WTC11 (cell line): ENCODE results near the gene SLC24A4. TPM values are rescaled to one million over a fixed set of nuclear protein-coding genes. Genes with fewer than 3 reads are reported as not detected.

Experiments used
- ATAC-seq: fragments of 200-7000 bp; cut with Tn5 transposase; 2 replicates; pipeline ENCODE4 v1.10.0; 2021; ENCODE audit warnings: mild to moderate bottlenecking, moderate library complexity
- CTCF ChIA-PET: fragments of 300-600 bp; sonication (Branson Sonifier 250); formaldehyde crosslinking; loops from one replicate; lab custom pipeline; 2021; ENCODE audit warnings: antibody characterized with exemption; lab: Charles Lee
- POLR2A ChIA-PET: fragments of 350-600 bp; sonication (Branson Sonifier 250); formaldehyde crosslinking; loops from one replicate; lab custom pipeline; 2021; ENCODE audit warnings: antibody characterized with exemption; lab: Charles Lee
- DNase-seq: peaks from one replicate; pipeline ENCODE4 v3.0.0; 2021; ENCODE audit warnings: low spot score
- H3K27ac Mint-ChIP-seq: 2 replicates; pipeline ENCODE4 v1.8.0; 2021; ENCODE audit warnings: mixed read lengths
- H3K27me3 Mint-ChIP-seq: 2 replicates; pipeline ENCODE4 v1.8.0; 2021; ENCODE audit warnings: low read depth, mild to moderate bottlenecking, moderate library complexity, mixed read lengths
- H3K36me3 Mint-ChIP-seq: 2 replicates; pipeline ENCODE4 v1.8.0; 2021; ENCODE audit warnings: mixed read lengths
- H3K4me1 Mint-ChIP-seq: 2 replicates; pipeline ENCODE4 v1.8.0; 2022; ENCODE audit warnings: mixed read lengths
- H3K4me3 Mint-ChIP-seq: 2 replicates; pipeline ENCODE4 v1.8.0; 2021; ENCODE audit warnings: mild to moderate bottlenecking, moderate library complexity, mixed read lengths
- H3K9me3 Mint-ChIP-seq: 2 replicates; pipeline ENCODE4 v1.8.0; 2021; ENCODE audit warnings: mixed read lengths
- CREB1 ChIP-seq: sonication (generic); formaldehyde crosslinking; IDR thresholded peaks from 2 replicates; pipeline ENCODE4 v1.8.0; 2023; ENCODE audit warnings: mild to moderate bottlenecking, missing genetic modification reagents
- FOXP1 ChIP-seq: sonication (generic); formaldehyde crosslinking; IDR thresholded peaks from 2 replicates; pipeline ENCODE4 v1.8.0; 2022; ENCODE audit warnings: missing genetic modification reagents, mild to moderate bottlenecking, moderate library complexity, borderline replicate concordance
- GTF2I ChIP-seq: fragments of 250-450 bp; sonication (Bioruptor Pico); conservative IDR thresholded peaks from 2 replicates; pipeline ENCODE4 v1.4.0; 2021; ENCODE audit warnings: mild to moderate bottlenecking
- KAT7 ChIP-seq: sonication (generic); formaldehyde crosslinking; IDR thresholded peaks from 2 replicates; pipeline ENCODE4 v1.8.1; 2023; ENCODE audit warnings: missing genetic modification reagents, mild to moderate bottlenecking, borderline replicate concordance
- NFE2L1 ChIP-seq: sonication (generic); formaldehyde crosslinking; IDR thresholded peaks from 2 replicates; pipeline ENCODE4 v1.8.1; 2023; ENCODE audit warnings: missing genetic modification reagents
- NR2C2 ChIP-seq: sonication (generic); formaldehyde crosslinking; IDR thresholded peaks from 2 replicates; pipeline ENCODE4 v1.8.0; 2022; ENCODE audit warnings: mild to moderate bottlenecking, missing genetic modification reagents
- SMAD3 ChIP-seq: sonication (generic); formaldehyde crosslinking; IDR thresholded peaks from 2 replicates; pipeline ENCODE4 v1.8.0; 2022; ENCODE audit warnings: missing genetic modification reagents, mild to moderate bottlenecking, borderline replicate concordance
- SOX15 ChIP-seq: fragments of 250-450 bp; sonication (Bioruptor Pico); IDR thresholded peaks from 2 replicates; pipeline ENCODE4 v1.9.0; 2021; ENCODE audit warnings: mild to moderate bottlenecking
- TEAD4 ChIP-seq: sonication (generic); formaldehyde crosslinking; IDR thresholded peaks from 2 replicates; pipeline ENCODE4 v1.8.0; 2022; ENCODE audit warnings: mild to moderate bottlenecking, missing genetic modification reagents
- ZNF219 ChIP-seq: sonication (generic); formaldehyde crosslinking; IDR thresholded peaks from 2 replicates; pipeline ENCODE4 v1.8.0; 2023; ENCODE audit warnings: missing genetic modification reagents, mild to moderate bottlenecking, borderline replicate concordance
- ZNF416 ChIP-seq: fragments of 250-450 bp; sonication (Bioruptor Pico); IDR thresholded peaks from 2 replicates; pipeline ENCODE4 v1.9.0; 2021; ENCODE audit warnings: mild to moderate bottlenecking, inconsistent platforms
- ZNF423 ChIP-seq: fragments of 250-450 bp; sonication (Bioruptor Pico); IDR thresholded peaks from 2 replicates; pipeline ENCODE4 v2.1.2; 2022; ENCODE audit warnings: mild to moderate bottlenecking, moderate library complexity
- total RNA-seq: library from RNA; stranded (reverse); gene quantifications from 3 replicates; pipeline ENCODE4 v1.2.3, GENCODE V29; 2021
- TF ChIP-seq, protein P1 (sequence below): sonication (generic); formaldehyde crosslinking; IDR thresholded peaks from 2 replicates; pipeline ENCODE4 v1.8.1; 2022; ENCODE audit warnings: mild to moderate bottlenecking, missing genetic modification reagents, moderate library complexity, borderline replicate concordance
- TF ChIP-seq, protein P2 (sequence below): sonication (generic); formaldehyde crosslinking; IDR thresholded peaks from 2 replicates; pipeline ENCODE4 v1.8.1; 2022; ENCODE audit warnings: low read depth, mild to moderate bottlenecking, moderate library complexity, missing genetic modification reagents, borderline replicate concordance
- TF ChIP-seq, protein P3 (sequence below): sonication (generic); formaldehyde crosslinking; conservative IDR thresholded peaks from 2 replicates; pipeline ENCODE4 v1.8.1; 2022; ENCODE audit warnings: mild to moderate bottlenecking, missing genetic modification reagents
- TF ChIP-seq, protein P4 (sequence below): fragments of 250-450 bp; sonication (Bioruptor Pico); IDR thresholded peaks from 2 replicates; pipeline ENCODE4 v1.9.0; 2021; ENCODE audit warnings: mild to moderate bottlenecking
- TF ChIP-seq, protein P5 (sequence below): sonication (generic); formaldehyde crosslinking; IDR thresholded peaks from 2 replicates; pipeline ENCODE4 v1.8.0; 2022; ENCODE audit warnings: mild to moderate bottlenecking, missing genetic modification reagents
- TF ChIP-seq, protein P6 (sequence below): sonication (generic); formaldehyde crosslinking; IDR thresholded peaks from 2 replicates; pipeline ENCODE4 v1.8.1; 2023; ENCODE audit warnings: mild to moderate bottlenecking, missing genetic modification reagents
- TF ChIP-seq, protein P7 (sequence below): sonication (generic); formaldehyde crosslinking; IDR thresholded peaks from 2 replicates; pipeline ENCODE4 v1.8.0; 2022; ENCODE audit warnings: mild to moderate bottlenecking, missing genetic modification reagents
- TF ChIP-seq, protein P8 (sequence below): fragments of 250-450 bp; sonication (Bioruptor Pico); IDR thresholded peaks from 2 replicates; pipeline ENCODE4 v2.1.2; 2022; ENCODE audit warnings: mild to moderate bottlenecking, moderate library complexity
- TF ChIP-seq, protein P9 (sequence below): sonication (generic); formaldehyde crosslinking; IDR thresholded peaks from 2 replicates; pipeline ENCODE4 v1.8.0; 2022; ENCODE audit warnings: mild to moderate bottlenecking, missing genetic modification reagents
- TF ChIP-seq, protein P10 (sequence below): sonication (generic); formaldehyde crosslinking; IDR thresholded peaks from 2 replicates; pipeline ENCODE4 v1.8.0; 2023; ENCODE audit warnings: missing genetic modification reagents

SLC24A4 gene
- total RNA-seq, 1 experiment from 2014 or later, result 0.90 TPM

DNA sequence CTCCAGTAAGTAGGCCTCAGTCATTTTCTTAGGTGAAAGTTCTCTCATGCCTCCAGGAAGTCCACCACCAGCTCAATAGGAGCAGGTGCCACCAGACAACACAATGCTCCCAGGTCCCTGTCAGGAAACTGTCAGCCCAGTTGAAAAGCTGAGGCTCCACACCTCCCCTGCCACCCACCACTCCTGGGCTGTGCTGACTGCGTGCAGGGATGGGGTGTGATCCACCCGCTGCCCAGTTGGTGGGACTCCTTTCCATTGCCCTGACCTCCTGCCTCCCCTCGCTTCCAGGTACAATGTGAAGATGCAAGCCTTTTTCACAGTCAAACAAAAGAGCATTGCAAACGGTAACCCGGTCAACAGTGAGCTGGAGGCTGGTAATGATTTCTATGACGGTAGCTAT lies 125.8 kb downstream of the SLC24A4 start:
- H3K36me3 Mint-ChIP-seq, result no peaks in the 10 kb centered on the region
- no peak overlapping the region for H3K27ac Mint-ChIP-seq
- no peak for DNase-seq
- H3K9me3 Mint-ChIP-seq, result peaks cover 15% of the 10 kb centered on the region; the same call in 1 of the 2 replicates
- ChIA-PET POLR2A (no interaction called here), CTCF (no interaction called here)
- H3K4me3 Mint-ChIP-seq, result no peak overlapping the region
- ATAC-seq, result no peak
- no peaks in the 10 kb centered on the region for H3K4me1 Mint-ChIP-seq
- TF ChIP-seq, protein P1, sequence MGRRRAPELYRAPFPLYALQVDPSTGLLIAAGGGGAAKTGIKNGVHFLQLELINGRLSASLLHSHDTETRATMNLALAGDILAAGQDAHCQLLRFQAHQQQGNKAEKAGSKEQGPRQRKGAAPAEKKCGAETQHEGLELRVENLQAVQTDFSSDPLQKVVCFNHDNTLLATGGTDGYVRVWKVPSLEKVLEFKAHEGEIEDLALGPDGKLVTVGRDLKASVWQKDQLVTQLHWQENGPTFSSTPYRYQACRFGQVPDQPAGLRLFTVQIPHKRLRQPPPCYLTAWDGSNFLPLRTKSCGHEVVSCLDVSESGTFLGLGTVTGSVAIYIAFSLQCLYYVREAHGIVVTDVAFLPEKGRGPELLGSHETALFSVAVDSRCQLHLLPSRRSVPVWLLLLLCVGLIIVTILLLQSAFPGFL, result no peak
- no peak for TF ChIP-seq NR2C2 (CRISPR knock-in tag)
- no peak for TF ChIP-seq FOXP1 (CRISPR knock-in tag)
- no peak for TF ChIP-seq SOX15 (CRISPR knock-in tag)
- TF ChIP-seq CREB1 (CRISPR knock-in tag), result no peak
- no peak for TF ChIP-seq SMAD3
- TF ChIP-seq, protein P2, sequence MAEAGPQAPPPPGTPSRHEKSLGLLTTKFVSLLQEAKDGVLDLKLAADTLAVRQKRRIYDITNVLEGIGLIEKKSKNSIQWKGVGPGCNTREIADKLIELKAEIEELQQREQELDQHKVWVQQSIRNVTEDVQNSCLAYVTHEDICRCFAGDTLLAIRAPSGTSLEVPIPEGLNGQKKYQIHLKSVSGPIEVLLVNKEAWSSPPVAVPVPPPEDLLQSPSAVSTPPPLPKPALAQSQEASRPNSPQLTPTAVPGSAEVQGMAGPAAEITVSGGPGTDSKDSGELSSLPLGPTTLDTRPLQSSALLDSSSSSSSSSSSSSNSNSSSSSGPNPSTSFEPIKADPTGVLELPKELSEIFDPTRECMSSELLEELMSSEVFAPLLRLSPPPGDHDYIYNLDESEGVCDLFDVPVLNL (CRISPR knock-in tag), result no peak
- TF ChIP-seq, protein P3, sequence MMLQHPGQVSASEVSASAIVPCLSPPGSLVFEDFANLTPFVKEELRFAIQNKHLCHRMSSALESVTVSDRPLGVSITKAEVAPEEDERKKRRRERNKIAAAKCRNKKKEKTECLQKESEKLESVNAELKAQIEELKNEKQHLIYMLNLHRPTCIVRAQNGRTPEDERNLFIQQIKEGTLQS, result no peak
- no peak for TF ChIP-seq ZNF416
- TF ChIP-seq TEAD4, result no peak
- H3K27me3 Mint-ChIP-seq, result no peaks in the 10 kb centered on the region; the same call in 1 of the 2 replicates

DNA sequence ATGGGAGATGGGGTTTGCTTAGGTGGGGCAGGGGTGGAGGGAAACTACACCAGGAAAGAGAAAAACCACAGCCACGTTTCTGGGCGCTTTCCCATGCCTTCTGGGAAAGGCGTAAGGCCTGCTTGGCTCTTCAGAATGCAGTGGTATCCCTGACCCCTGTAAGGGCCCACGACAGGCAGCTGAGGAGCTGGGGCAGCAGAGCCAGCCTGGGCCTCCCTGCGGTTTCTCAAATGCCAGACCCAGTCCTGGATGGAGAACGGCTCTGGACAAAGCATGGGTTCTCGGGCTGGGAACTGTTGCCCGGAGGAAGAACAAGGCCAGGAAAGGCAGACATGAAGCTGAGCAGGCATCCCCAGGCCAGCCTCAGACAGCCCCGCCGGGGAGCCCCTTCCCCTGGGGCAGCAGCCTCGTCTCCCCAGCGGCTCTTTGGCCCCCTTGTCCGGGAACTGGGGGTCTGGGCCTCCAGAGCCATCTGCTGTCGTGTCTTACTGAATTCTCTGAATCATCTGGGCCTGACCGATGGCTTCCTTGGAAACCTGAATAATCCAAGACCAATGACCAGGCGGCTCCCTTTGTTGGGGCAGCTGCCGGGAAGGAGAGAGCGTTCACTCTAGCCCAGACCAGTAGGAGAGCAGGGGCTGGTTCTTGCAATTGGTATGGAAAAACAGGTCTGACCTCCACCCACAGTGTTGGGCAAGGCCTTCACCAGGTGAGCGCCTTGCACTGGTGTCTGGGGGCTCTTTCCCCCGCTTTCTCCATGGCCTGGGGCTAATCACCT lies 126.6 kb downstream of the SLC24A4 start:
- ChIA-PET POLR2A (no interaction called here), CTCF (no interaction called here)
- peaks cover 15% of the 10 kb centered on the region; the same call in 1 of the 2 replicates for H3K9me3 Mint-ChIP-seq
- no peak overlapping the region for H3K4me3 Mint-ChIP-seq
- H3K27me3 Mint-ChIP-seq, result no peaks in the 10 kb centered on the region; the same call in 1 of the 2 replicates
- H3K36me3 Mint-ChIP-seq, result no peaks in the 10 kb centered on the region
- TF ChIP-seq ZNF219 (CRISPR knock-in tag) (no peak), ZNF423 (CRISPR knock-in tag) (no peak), KAT7 (CRISPR knock-in tag) (no peak), GTF2I (no peak), NFE2L1 (no peak)
- TF ChIP-seq, protein P2 (CRISPR knock-in tag), result no peak
- TF ChIP-seq, protein P4, sequence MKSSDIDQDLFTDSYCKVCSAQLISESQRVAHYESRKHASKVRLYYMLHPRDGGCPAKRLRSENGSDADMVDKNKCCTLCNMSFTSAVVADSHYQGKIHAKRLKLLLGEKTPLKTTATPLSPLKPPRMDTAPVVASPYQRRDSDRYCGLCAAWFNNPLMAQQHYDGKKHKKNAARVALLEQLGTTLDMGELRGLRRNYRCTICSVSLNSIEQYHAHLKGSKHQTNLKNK (CRISPR knock-in tag), result no peak
- TF ChIP-seq, protein P5, sequence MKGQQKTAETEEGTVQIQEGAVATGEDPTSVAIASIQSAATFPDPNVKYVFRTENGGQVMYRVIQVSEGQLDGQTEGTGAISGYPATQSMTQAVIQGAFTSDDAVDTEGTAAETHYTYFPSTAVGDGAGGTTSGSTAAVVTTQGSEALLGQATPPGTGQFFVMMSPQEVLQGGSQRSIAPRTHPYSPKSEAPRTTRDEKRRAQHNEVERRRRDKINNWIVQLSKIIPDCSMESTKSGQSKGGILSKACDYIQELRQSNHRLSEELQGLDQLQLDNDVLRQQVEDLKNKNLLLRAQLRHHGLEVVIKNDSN (CRISPR knock-in tag), result no peak
- TF ChIP-seq, protein P6, sequence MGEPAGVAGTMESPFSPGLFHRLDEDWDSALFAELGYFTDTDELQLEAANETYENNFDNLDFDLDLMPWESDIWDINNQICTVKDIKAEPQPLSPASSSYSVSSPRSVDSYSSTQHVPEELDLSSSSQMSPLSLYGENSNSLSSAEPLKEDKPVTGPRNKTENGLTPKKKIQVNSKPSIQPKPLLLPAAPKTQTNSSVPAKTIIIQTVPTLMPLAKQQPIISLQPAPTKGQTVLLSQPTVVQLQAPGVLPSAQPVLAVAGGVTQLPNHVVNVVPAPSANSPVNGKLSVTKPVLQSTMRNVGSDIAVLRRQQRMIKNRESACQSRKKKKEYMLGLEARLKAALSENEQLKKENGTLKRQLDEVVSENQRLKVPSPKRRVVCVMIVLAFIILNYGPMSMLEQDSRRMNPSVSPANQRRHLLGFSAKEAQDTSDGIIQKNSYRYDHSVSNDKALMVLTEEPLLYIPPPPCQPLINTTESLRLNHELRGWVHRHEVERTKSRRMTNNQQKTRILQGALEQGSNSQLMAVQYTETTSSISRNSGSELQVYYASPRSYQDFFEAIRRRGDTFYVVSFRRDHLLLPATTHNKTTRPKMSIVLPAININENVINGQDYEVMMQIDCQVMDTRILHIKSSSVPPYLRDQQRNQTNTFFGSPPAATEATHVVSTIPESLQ (CRISPR knock-in tag), result no peak
- TF ChIP-seq, protein P7, sequence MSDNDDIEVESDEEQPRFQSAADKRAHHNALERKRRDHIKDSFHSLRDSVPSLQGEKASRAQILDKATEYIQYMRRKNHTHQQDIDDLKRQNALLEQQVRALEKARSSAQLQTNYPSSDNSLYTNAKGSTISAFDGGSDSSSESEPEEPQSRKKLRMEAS (CRISPR knock-in tag), result no peak
- TF ChIP-seq, protein P8, sequence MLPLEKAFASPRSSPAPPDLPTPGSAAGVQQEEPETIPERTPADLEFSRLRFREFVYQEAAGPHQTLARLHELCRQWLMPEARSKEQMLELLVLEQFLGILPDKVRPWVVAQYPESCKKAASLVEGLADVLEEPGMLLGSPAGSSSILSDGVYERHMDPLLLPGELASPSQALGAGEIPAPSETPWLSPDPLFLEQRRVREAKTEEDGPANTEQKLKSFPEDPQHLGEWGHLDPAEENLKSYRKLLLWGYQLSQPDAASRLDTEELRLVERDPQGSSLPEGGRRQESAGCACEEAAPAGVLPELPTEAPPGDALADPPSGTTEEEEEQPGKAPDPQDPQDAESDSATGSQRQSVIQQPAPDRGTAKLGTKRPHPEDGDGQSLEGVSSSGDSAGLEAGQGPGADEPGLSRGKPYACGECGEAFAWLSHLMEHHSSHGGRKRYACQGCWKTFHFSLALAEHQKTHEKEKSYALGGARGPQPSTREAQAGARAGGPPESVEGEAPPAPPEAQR, result no peak
- TF ChIP-seq, protein P9, sequence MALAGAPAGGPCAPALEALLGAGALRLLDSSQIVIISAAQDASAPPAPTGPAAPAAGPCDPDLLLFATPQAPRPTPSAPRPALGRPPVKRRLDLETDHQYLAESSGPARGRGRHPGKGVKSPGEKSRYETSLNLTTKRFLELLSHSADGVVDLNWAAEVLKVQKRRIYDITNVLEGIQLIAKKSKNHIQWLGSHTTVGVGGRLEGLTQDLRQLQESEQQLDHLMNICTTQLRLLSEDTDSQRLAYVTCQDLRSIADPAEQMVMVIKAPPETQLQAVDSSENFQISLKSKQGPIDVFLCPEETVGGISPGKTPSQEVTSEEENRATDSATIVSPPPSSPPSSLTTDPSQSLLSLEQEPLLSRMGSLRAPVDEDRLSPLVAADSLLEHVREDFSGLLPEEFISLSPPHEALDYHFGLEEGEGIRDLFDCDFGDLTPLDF, result no peak
- TF ChIP-seq, protein P10, sequence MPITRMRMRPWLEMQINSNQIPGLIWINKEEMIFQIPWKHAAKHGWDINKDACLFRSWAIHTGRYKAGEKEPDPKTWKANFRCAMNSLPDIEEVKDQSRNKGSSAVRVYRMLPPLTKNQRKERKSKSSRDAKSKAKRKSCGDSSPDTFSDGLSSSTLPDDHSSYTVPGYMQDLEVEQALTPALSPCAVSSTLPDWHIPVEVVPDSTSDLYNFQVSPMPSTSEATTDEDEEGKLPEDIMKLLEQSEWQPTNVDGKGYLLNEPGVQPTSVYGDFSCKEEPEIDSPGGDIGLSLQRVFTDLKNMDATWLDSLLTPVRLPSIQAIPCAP (CRISPR knock-in tag), result no peak
- H3K4me1 Mint-ChIP-seq, result no peaks in the 10 kb centered on the region
- ATAC-seq (no peak), DNase-seq (no peak)
- no peak overlapping the region for H3K27ac Mint-ChIP-seq
